Osteoblast (primary cell): ENCODE data around the gene ASXL3. TPM values are rescaled to one million over a fixed set of nuclear protein-coding genes. Genes with fewer than 3 reads are reported as not detected.

ENCODE experiments used
- DNase-seq: peaks from one replicate; pipeline ENCODE4 v3.0.0; 2011; ENCODE audit warnings: low spot score, mixed read lengths; ENCODE audit not compliant: insufficient read length; ENCODE audit errors: missing footprints
- H2AFZ ChIP-seq: 2 replicates; pipeline ENCODE4 v1.6.0; 2011; ENCODE audit warnings: mild to moderate bottlenecking, low read length
- H3K27ac ChIP-seq: 2 replicates; pipeline ENCODE4 v1.5.1; 2011; ENCODE audit warnings: mild to moderate bottlenecking, low read depth, low read length, moderate library complexity
- H3K27me3 ChIP-seq: 2 replicates; pipeline ENCODE4 v1.6.0; 2012; ENCODE audit warnings: mild to moderate bottlenecking, control low read depth, inconsistent platforms, low read length, moderate library complexity; ENCODE audit not compliant: insufficient read depth
- H3K36me3 ChIP-seq: 2 replicates; pipeline ENCODE4 v1.5.1; 2011; ENCODE audit warnings: mild to moderate bottlenecking, low read length, control low read depth, moderate library complexity; ENCODE audit not compliant: insufficient read depth
- H3K4me1 ChIP-seq: 2 replicates; pipeline ENCODE4 v1.5.1; 2011; ENCODE audit warnings: mild to moderate bottlenecking, low read length, control low read depth, moderate library complexity; ENCODE audit not compliant: insufficient read depth
- H3K4me2 ChIP-seq: 2 replicates; pipeline ENCODE4 v1.6.0; 2011; ENCODE audit warnings: mild to moderate bottlenecking, low read length; ENCODE audit not compliant: insufficient read depth
- H3K4me3 ChIP-seq: fragments of 200-600 bp; sonication (generic); 3 replicates; pipeline ENCODE4 v1.5.1; 2012; ENCODE audit warnings: mild to moderate bottlenecking, low read length, inconsistent platforms; ENCODE audit not compliant: insufficient read depth
- H3K79me2 ChIP-seq: 2 replicates; pipeline ENCODE4 v1.6.0; 2012; ENCODE audit warnings: mild to moderate bottlenecking, low read length, control low read depth, inconsistent platforms; ENCODE audit not compliant: insufficient read depth
- H3K9me3 ChIP-seq: 2 replicates; pipeline ENCODE4 v1.5.1; 2011; ENCODE audit warnings: low read depth, low read length, control low read depth
- H4K20me1 ChIP-seq: 2 replicates; pipeline ENCODE4 v1.6.0; 2012; ENCODE audit warnings: mild to moderate bottlenecking, low read length, control low read depth; ENCODE audit not compliant: insufficient read depth
- total RNA-seq: library from RNA; depleted of rRNA; stranded (reverse); fragments of >200 nt; gene quantifications from 2 replicates; pipeline ENCODE4 v1.2.3, GENCODE V29; 2012
- TF ChIP-seq, protein P1 (sequence below): IDR thresholded peaks from 2 replicates; pipeline ENCODE4 v1.5.1; 2011; ENCODE audit warnings: mild to moderate bottlenecking, low read depth, low read length, moderate library complexity; ENCODE audit errors: extremely low read depth

The ASXL3 gene
- total RNA-seq, 1 donor = not detected

DNA sequence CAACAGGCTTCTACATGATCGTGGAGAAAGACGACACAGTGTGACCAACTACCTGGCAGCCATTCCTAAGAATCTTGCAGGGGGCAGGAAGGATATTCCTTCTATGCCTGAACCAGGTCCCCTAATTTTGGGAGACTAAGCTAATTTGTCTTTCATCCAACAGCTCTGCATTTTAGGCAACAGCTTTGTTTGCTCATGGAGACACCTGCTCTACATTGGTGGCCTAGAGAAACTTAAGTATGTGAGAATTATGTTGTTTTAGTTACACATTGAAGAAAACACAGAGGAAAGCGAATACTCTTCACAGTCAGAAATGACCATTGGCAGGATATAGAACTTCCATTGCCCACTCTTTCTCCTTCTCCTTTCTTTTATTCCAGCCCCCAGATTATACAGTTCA is 75.2 kb downstream of the ASXL3 start:
- Histone ChIP-seq H4K20me1 (no peaks in the 10 kb centered on the region), H3K79me2 (no peaks in the 10 kb centered on the region), H3K27ac (no peak overlapping the region), H3K9me3 (no peaks in the 10 kb centered on the region), H2AFZ (no peak overlapping the region), H3K36me3 (no peaks in the 10 kb centered on the region), H3K4me3 (no peak overlapping the region), H3K4me2 (no peak overlapping the region), H3K4me1 (no peaks in the 10 kb centered on the region), H3K27me3 (no peaks in the 10 kb centered on the region)
- DNase-seq = no peak
- TF ChIP-seq, protein P1, sequence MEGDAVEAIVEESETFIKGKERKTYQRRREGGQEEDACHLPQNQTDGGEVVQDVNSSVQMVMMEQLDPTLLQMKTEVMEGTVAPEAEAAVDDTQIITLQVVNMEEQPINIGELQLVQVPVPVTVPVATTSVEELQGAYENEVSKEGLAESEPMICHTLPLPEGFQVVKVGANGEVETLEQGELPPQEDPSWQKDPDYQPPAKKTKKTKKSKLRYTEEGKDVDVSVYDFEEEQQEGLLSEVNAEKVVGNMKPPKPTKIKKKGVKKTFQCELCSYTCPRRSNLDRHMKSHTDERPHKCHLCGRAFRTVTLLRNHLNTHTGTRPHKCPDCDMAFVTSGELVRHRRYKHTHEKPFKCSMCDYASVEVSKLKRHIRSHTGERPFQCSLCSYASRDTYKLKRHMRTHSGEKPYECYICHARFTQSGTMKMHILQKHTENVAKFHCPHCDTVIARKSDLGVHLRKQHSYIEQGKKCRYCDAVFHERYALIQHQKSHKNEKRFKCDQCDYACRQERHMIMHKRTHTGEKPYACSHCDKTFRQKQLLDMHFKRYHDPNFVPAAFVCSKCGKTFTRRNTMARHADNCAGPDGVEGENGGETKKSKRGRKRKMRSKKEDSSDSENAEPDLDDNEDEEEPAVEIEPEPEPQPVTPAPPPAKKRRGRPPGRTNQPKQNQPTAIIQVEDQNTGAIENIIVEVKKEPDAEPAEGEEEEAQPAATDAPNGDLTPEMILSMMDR = no peak

DNA sequence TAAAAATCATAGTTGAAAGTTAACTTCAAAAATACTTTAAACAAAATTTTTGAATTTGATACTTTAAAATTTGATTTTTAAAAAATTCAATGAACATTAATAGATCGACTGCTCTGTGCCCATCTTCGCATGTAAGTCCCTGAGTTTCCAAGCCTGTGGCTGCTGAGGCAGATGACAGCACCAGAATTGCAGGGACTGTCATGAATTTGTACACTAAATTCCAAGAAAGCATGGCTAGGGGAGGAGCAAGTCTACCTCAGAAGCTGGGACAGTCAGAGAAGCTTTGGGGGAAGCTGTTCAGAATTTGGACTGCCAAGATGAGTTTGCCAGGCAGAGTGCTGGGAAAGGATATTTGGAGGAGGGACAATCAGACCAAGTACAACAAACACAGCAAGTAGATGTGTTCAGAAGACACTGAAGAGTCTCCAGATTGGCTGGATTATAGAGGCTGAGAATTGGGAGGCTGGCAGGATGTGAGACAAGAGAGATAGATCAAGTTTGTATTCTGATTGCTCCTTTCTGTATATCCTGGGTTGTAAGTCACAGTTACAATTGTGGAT is 79.0 kb downstream of the ASXL3 start:
- Histone ChIP-seq H3K79me2 (no peaks in the 10 kb centered on the region), H4K20me1 (no peaks in the 10 kb centered on the region), H2AFZ (no peak overlapping the region), H3K36me3 (no peaks in the 10 kb centered on the region), H3K4me1 (no peaks in the 10 kb centered on the region), H3K9me3 (no peaks in the 10 kb centered on the region), H3K27me3 (no peaks in the 10 kb centered on the region), H3K27ac (no peak overlapping the region), H3K4me3 (no peak overlapping the region), H3K4me2 (no peak overlapping the region)
- TF ChIP-seq, protein P1 = no peak
- no peak for DNase-seq

DNA sequence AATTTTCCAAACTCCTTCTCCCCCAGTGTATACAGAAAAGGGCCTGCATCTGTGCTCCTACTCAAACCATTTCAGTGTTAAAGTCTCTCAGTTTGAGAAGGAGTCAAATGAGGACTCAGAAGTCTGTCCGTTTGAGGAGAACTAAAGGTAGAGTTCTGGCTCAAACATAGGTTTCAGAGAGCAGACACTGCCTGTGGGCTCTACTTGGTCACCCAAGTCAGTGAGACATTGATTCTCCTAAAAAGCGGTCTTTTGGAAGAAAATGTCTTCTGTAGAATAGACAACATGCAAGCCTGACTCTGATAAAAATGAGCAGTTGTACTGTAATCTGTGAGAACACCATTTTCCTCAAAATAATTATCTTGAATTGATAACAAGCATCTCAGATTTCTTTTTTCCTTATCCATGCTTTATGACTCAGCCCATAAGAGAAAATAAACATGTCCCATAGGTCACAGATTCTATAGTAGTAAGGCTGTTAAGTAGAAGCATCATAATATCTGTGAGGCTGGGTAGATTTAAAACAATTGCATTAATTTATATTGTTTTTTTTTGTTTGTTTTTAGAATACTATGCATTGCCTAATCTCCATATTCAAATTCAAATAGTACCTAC is 82.8 kb downstream of the ASXL3 start:
- H3K4me2 ChIP-seq = no peak overlapping the region
- no peaks in the 10 kb centered on the region for H3K9me3 ChIP-seq
- no peaks in the 10 kb centered on the region for H3K27me3 ChIP-seq
- no peaks in the 10 kb centered on the region for H3K36me3 ChIP-seq
- H3K4me1 ChIP-seq = no peaks in the 10 kb centered on the region
- TF ChIP-seq, protein P1 = no peak
- no peak for DNase-seq
- no peak overlapping the region for H3K4me3 ChIP-seq
- H3K27ac ChIP-seq = no peak overlapping the region
- no peaks in the 10 kb centered on the region for H3K79me2 ChIP-seq
- no peaks in the 10 kb centered on the region for H4K20me1 ChIP-seq
- H2AFZ ChIP-seq = no peak overlapping the region

DNA sequence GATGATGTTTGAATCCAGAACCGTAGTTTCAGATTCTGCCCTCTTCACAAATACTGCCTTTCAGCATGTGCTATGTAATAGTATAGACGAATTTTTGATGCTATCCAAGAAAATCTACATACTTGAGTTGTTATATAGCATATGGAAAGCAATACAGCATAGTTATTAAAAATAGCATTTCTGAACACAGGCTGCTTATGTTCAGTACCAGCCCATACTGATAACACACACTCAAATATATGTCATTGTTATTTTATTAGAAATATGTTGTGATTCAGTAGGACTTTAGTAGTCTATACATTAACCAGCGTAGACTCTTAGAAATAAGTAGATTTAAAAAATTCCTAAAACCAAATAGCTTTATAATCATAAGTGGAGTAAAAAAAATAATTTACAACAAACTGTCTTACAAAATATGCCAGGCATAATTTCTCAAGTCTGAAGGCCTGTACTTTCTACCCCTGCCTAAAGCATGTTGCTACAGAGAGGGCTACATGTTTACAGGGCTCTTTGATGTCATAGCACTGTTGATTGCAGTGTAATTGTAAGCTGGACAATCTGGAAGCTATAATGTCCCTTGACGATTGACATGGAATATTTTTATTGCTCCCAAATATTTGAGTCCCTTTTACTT is 86.3 kb downstream of the ASXL3 start:
- TF ChIP-seq, protein P1 = no peak
- DNase-seq = no peak
- no peak overlapping the region for H3K27ac ChIP-seq
- no peak overlapping the region for H2AFZ ChIP-seq
- H3K79me2 ChIP-seq = no peaks in the 10 kb centered on the region
- no peak overlapping the region for H3K4me3 ChIP-seq
- no peaks in the 10 kb centered on the region for H3K27me3 ChIP-seq
- H3K9me3 ChIP-seq = no peaks in the 10 kb centered on the region
- H3K36me3 ChIP-seq = no peaks in the 10 kb centered on the region
- H3K4me2 ChIP-seq = no peak overlapping the region
- H3K4me1 ChIP-seq = no peaks in the 10 kb centered on the region
- H4K20me1 ChIP-seq = no peaks in the 10 kb centered on the region
